Amygdala (tissue), 56 donors: ENCODE results near the gene EOMES.

Experiments
- DNase-seq, 56 donors: peaks; one replicate each; lab custom pipeline; 2025; lab: John Stamatoyannopoulos, UW

Gene EOMES

DNA sequence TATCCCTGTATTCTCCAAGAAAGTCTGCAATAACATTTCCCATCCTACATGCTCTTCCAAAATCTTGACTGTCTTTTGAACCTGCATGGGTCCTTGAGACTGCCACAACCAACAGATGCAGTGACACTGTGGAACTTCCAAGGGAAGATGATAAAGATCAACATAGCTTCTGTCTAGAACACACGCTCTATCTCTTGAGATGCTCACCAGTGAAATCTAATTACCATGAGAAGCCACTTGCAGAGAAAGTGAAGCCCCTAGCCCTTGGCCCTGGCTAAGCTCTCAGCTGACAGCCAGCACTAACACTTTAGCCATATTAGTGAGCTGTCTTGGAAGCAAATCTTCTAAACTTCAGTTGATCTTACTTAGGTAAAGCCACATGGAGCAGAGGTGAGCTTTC is 36.6 kb downstream of the EOMES start:
- DNase-seq: no peak

DNA sequence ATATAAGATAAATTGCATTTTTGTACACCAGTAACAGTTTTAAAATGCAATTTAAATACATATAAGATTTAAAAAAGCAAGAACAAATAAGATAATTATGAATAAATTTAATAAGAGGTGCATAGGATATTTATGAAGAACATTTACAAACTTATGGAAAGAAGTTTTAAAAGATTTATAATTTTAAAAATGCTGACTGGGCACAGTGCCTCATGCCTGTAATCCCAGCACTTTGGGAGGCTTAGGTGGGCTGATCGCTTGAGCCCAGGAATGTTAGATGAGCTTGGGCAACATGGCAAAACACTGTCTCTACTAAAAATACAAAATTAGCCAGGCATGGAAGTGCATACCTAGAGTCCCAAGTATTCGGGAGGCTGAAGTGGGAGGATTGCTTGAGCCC is 37.8 kb downstream of the EOMES start:
- DNase-seq: no peak

- peak in 8 of 56 donors; percentile 7 to 54 (median 22) for DNase-seq
Observed at GRCh38 chr3:27681249-27681748, 40.8 kb downstream of the EOMES start.

DNA sequence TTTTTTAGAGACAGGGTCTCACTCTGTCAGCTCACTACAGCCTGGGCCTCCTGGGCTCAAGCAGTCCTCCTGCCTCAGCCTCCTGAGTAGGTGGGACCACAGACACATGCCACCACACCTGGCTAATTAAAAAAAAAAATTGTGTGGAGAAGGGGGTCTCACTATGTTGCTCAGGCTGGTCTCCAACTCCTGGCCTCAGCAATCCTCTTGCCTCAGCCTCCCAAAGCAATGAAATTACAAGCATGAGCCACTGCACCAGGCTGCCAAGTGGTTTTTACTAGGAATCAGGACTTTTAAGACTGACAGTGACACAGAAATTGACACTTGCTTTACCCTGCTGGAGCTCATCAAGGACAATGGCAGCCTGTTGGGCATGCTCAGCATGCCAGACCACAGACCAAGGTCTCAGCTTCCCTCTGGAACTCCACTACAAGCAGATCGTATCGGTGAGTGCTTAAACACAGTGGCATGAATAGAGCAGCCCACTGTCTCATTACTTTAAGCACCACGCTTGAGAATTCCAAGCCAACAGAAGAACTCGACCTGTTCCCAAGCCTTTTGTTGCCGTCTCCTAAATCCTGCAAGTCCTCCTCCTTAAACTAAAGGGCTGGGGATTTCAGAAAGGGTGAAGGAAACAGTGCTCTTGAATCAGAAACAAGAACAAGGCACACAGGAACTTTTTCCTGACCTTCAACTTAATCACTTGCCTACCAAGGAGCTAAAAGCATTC is 41.4 kb downstream of the EOMES start:
- peak in 4 of 56 donors; percentile 10 to 42 (median 14) for DNase-seq

DNA sequence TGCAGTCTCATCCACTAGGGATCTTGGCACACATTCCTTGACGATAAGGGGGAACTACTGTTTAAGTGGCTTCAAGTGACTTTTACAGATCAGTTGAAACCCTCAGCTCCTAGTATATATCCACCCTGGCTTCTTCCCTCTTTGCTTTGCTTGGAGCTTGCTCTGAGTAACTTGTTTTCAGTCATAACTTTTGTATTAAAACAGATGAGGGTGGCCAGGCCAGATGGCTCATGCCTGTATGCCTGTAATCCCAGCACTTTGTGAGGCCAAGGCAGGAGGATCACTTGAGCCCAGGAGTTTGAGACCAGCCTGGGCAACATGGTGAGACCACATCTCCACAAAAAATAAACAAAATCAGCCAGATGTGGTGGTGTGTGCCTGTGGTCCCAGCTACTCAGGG is 42.4 kb downstream of the EOMES start:
- DNase-seq: no peak

DNA sequence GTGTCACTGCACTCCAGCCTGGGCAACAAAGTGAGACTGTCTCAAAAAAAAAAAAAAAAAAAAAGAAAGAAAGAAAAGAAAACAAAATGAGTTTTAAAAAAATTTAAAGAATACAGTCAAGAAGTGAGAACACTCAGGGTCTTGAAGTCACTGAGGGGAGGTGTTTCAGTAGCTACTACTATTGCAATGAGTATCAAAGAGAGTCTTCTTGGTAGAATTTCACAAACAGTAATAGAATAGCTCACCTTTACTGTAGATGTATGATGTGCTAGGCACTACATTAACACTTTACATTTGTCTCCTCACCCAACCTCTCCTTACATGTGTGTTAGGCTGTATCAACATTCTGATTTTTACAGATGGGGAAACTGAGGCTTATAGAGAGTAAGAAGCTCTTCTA is 43.9 kb downstream of the EOMES start:
- DNase-seq: no peak

- DNase-seq: no peak
Observed at GRCh38 chr3:27677565-27677964, 44.6 kb downstream of the EOMES start.

DNA sequence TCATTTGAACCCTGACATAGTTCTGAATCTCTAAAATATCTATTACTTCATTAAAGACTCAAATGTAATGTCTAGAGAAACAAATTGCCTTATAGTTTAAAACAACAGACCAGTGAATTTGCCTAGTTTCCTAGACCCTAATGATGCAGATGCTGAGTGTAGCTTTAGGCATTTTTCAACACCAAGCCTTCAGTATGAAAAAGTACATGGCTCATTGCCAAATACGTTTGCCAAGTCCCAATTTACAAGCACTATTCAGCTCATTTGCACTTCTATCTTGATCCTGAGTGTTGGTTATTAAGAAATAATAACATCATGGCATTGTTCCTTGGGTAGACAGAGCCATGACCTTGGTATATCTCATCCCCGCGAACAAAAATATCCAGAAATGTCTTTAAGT is 46.8 kb downstream of the EOMES start:
- no peak for DNase-seq

DNA sequence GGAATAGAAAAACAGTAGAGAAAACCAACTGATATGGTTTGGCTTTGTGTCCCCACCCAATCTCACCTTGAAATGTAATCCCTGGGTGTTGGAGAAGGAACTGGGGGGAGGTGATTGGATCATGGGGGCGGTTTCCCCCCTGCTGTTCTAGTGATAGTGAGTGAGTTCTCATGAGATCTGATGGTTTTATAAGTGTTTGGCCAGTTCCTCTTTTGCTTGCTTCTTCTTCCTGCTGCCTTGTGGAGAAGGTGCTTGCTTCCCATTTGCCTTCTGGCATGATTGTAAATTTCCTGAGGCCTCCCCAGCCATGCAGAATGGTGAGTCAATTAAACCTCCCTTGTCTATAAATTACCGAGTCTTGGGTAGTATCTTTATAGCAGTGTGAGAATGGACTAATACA is 48.4 kb downstream of the EOMES start:
- no peak for DNase-seq

DNA sequence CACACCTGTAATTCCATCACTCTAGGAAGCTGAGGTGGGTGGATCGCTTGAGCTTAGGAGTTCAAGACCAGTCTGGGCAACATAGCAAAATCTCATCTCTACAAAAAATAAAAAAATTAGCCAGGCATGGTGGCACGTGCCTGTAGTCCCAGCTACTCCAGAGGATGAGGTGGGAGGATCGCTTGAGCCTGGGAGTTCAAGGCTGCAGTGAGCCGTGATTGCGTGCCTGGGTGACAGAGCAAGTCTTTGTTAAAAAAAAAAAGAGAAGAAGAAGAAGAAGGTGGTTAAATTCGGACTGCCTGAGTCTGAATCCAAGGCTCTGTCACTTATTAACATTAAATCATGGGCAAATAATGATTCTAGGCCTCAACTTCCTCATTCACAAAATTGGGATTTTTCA is 51.0 kb downstream of the EOMES start:
- DNase-seq: no peak

DNA sequence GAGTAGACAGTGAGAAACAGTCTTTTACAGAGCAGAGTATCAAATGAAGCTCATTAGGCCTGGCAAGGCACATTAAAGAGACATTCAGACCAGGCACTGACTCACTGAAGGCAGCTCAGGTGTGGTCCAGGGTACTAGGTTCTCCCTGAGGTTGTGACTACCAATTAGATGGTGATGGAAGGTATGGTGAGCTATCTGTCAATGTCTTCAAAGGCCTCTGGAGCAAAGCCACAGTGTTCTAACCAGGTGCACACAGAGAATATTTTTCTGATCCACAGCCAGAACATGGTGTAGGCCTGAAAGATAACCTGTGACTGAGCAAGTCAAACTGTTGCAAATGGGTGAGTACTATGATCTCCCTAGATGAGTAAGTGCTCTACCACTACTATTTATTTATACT is 51.5 kb downstream of the EOMES start:
- no peak for DNase-seq

DNA sequence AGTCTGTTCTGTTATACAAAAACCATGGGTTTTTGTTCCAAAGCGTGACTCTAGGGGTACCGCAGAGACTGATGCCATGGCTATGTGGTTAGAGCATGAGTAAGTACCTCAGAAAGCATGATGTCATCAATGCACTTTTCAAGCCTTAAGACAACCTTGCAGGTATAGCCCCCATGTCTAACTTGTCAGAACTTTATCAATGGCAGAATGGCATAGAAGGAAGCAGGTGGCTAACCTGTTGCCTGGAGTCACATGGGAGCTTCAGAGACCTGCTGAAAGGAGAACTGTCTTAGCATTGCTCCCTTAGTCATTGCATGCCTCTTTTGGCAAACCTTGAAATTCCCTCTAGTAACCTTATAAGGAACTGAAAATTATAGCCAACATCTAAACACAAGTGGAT is 52.5 kb downstream of the EOMES start:
- no peak for DNase-seq

DNA sequence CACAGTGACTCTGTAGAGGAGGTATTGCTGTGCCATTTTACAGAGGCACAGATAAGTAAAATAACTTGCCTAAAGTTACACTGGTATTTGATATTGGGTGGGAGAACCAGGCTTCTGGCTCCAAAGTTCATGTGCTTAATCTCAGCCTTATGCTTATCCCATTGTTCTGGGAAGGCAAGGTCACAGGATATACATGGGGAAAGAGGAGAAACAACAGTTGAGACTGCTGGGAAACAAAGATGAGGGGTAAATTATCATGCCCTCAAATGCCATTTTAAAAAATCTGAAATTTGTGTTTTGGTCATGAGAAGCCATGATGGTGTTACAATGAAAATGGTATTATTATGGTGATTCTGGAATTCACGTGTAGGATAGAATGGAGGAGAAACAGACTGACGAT is 54.4 kb downstream of the EOMES start:
- DNase-seq: no peak

DNA sequence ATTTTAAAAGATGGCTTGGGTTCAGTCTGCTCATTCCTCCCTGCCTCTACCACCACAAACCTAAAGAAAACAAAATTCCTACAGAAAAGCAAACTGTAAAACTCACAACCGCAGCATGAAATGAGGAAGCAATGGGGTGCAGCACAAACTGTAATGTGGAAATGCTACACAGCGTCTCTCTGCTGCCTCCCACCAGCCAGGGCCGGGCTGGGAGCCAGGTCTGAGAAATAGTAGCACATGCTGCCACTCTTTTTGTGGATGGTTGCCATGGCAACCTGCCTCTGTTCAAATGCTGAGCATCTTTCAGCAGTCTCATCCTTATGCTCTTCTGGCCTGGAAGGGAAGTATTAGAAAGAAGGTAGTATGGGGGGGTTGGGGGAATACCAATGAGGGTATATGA is 55.4 kb downstream of the EOMES start:
- DNase-seq: peak in 54 of 56 donors; percentile 9 to 89 (median 66)

DNA sequence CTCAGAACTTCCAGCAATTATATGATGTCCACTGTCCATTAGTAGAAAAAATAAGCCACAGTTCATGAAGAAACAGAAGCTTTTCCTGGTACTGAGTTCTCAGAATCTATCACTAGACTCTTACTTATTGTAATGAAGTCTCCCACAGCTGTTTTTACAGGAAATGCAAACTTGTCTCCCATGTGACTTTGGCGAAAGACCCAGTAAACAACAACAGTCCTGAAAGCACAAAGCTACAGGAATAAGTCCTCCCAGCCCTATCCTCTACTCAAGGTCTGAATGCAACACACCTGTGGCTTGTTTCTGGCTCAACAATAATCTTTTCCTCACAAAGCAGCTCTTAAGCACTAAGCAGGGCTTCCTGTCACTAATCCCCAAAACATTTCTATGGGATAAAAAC is 55.9 kb downstream of the EOMES start:
- DNase-seq: peak in 2 of 56 donors; percentile 27 to 38
